Omental fat pad (tissue), 4 donors: ENCODE measurements around the gene FLAD1. TPM values are rescaled to one million over a fixed set of nuclear protein-coding genes. Genes with fewer than 3 reads are reported as not detected.

Experiments
- ATAC-seq: fragments of 150-250 bp; one replicate; pipeline ENCODE4 v1.9.1; 2016; ENCODE audit warnings: mild to moderate bottlenecking, moderate library complexity; ENCODE audit not compliant: low FRiP score
- DNase-seq: peaks from one replicate; pipeline ENCODE4 v3.0.0-alpha.2; 2019; ENCODE audit warnings: low spot score
- CTCF ChIP-seq, 3 donors: fragments of 450-650 bp; IDR thresholded peaks; one replicate each; pipeline ENCODE4 v1.5.1; 2016 to 2017; ENCODE audit warnings: antibody characterized with exemption in 3 of 3, mild to moderate bottlenecking in 3 of 3, moderate library complexity in 2 of 3
- total RNA-seq, 4 donors: library from RNA; depleted of rRNA; stranded (reverse); fragments of >200 nt; gene quantifications; one replicate each; pipeline ENCODE4 v1.1.0, GENCODE V29; 2016

FLAD1 gene
- total RNA-seq, 4 donors from 2014 or later, result 26.8 to 43.8 (median 30.9) TPM

- ATAC-seq (no peak), DNase-seq (no peak)
- no peak for TF ChIP-seq CTCF (IDR thresholded peaks at IDR 0.05)
Observed at GRCh38 chr1:154987326-154987725, 4.2 kb downstream of the FLAD1 start.

- TF ChIP-seq CTCF (IDR thresholded peaks at IDR 0.05), result no peak
Observed at GRCh38 chr1:154988058-154988954, 5.2 kb downstream of the FLAD1 start.

GRCh38 chr1:154989195-154989860 lies 6.2 kb downstream of the FLAD1 start:
- no peak for TF ChIP-seq CTCF (IDR thresholded peaks at IDR 0.05)
- no peak for DNase-seq
- no peak for ATAC-seq

More at GRCh38 chr1:154988058-154988954, 5.2 kb downstream of the FLAD1 start:
- DNase-seq, result no peak
- no peak for ATAC-seq

GRCh38 chr1:154990276-154990675 lies 7.1 kb downstream of the FLAD1 start:
- DNase-seq (no peak), ATAC-seq (no peak)
- no peak for TF ChIP-seq CTCF (IDR thresholded peaks at IDR 0.05)

- DNase-seq (no peak), ATAC-seq (no peak)
- no peak for TF ChIP-seq CTCF (IDR thresholded peaks at IDR 0.05)
Observed at GRCh38 chr1:154992721-154993571, 9.8 kb downstream of the FLAD1 start.

- no peak for DNase-seq
- no peak for ATAC-seq
- no peak for TF ChIP-seq CTCF (IDR thresholded peaks at IDR 0.05)
Observed at GRCh38 chr1:154993572-154994268, 10.6 kb downstream of the FLAD1 start, which contains the start of gene LENEP. Gene LENEP, plus strand, starts transcription at chr1:154993586. Its CDS starts 22 bp downstream, at chr1:154993608.
